Thyroid gland (tissue), 4 donors: ENCODE measurements around the gene SIDT1. TPM values are rescaled to one million over a fixed set of nuclear protein-coding genes. Genes with fewer than 3 reads are reported as not detected.
"Not testable (repeated sequence)": the region's sequence is repeated elsewhere in the genome, so short reads cannot be mapped to it uniquely, and the experiment has no call there.

Experiments used
- DNase-seq, 2 donors: peaks; one replicate each; pipeline ENCODE4 v3.0.0-alpha.2; 2019
- H3K27ac ChIP-seq, 3 donors: fragments of 200-600 bp; sonication (generic); 1 replicate in 2 of 3; 2 replicates in 1 of 3; pipeline ENCODE4 v1.5.1; 2016 to 2019; ENCODE audit warnings: mild to moderate bottlenecking in 1 of 3, moderate library complexity in 1 of 3
- H3K27me3 ChIP-seq: fragments of 200-600 bp; sonication (generic); one replicate; pipeline ENCODE4 v1.5.1; 2019
- H3K36me3 ChIP-seq, 2 donors: fragments of 200-600 bp; sonication (generic); one replicate each; pipeline ENCODE4 v1.5.1; 2016 to 2019
- H3K4me1 ChIP-seq, 2 donors: fragments of 200-600 bp; sonication (generic); one replicate each; pipeline ENCODE4 v1.5.1; 2017 to 2019
- H3K4me3 ChIP-seq, 3 donors: fragments of 200-600 bp; sonication (generic); replicated peaks in 1 of 3; 1 replicate in 2 of 3; 2 replicates in 1 of 3; pipeline ENCODE4 v1.5.1; 2016; ENCODE audit warnings: mild to moderate bottlenecking in 1 of 3
- H3K9me3 ChIP-seq: fragments of 200-600 bp; sonication (generic); one replicate; pipeline ENCODE4 v1.5.1; 2017
- CTCF ChIP-seq, 6 experiments: fragments of 200-600 bp in 3 of 6; fragments of 450-650 bp in 3 of 6; sonication (generic) in 3 of 6; IDR thresholded peaks; one replicate each; pipeline ENCODE4 v1.5.1; 2016 to 2019; ENCODE audit warnings: antibody characterized with exemption in 6 of 6, mild to moderate bottlenecking in 2 of 6, inconsistent platforms in 1 of 6, moderate library complexity in 1 of 6
- POLR2A ChIP-seq, 2 donors: fragments of 450-650 bp; IDR thresholded peaks; one replicate each; pipeline ENCODE4 v1.6.1; 2017; ENCODE audit warnings: antibody characterized with exemption in 2 of 2, mild to moderate bottlenecking in 2 of 2, moderate library complexity in 1 of 2
- WGBS, 2 donors: methylation state at CpG; one replicate each; pipeline ENCODE4 v1.1.5; 2017; 5-methylcytosine and 5-hydroxymethylcytosine counted together
- intact Hi-C: fragments of 100-400 bp; cut with DNase I; formaldehyde crosslinking; loops from one replicate; pipeline ENCODE4 v1.15.1; 2023
- total RNA-seq, 4 donors: library from RNA; depleted of rRNA; stranded (reverse); fragments of >200 nt; gene quantifications; one replicate each; pipeline ENCODE4 v1.2.3, GENCODE V29; 2016

Gene SIDT1
- total RNA-seq, 4 donors from 2014 or later = 0.98 to 3.1 (median 2.6) TPM

GRCh38 chr3:113630956-113631542, 98.7 kb downstream of the SIDT1 start:
- Histone ChIP-seq H3K9me3 (no peaks in the 10 kb centered on the region), H3K27ac (no peak overlapping the region), H3K4me1 (peaks cover 0 to 11% of the 10 kb centered on the region in 2 donors), H3K4me3 (no peak overlapping the region), H3K27me3 (no peaks in the 10 kb centered on the region), H3K36me3 (no peaks in the 10 kb centered on the region)
- no peak for DNase-seq
- 81 to 88% methylated on average over 3 of the region's 3 CpGs for WGBS, 2 donors
- intact Hi-C loops = no loop called here
- TF ChIP-seq POLR2A (IDR thresholded peaks at IDR 0.05) (no peak), CTCF (IDR thresholded peaks at IDR 0.05) (no peak)

- DNase-seq = no peak
- 95 to 96% methylated on average over 6 of the region's 6 CpGs for WGBS, 2 donors
- TF ChIP-seq POLR2A (IDR thresholded peaks at IDR 0.05) = no peak
- no peak for TF ChIP-seq CTCF (IDR thresholded peaks at IDR 0.05)
- Histone ChIP-seq H3K4me3 (no peak overlapping the region), H3K27ac (no peak overlapping the region), H3K27me3 (no peaks in the 10 kb centered on the region), H3K4me1 (peaks cover 0 to 11% of the 10 kb centered on the region in 2 donors), H3K36me3 (no peaks in the 10 kb centered on the region), H3K9me3 (no peaks in the 10 kb centered on the region)
- intact Hi-C loops = no loop called here
These were observed 99.2 kb downstream of the SIDT1 start for GRCh38 chr3:113631573-113631972.

- H3K4me3 ChIP-seq = no peak overlapping the region
- H3K4me1 ChIP-seq = peaks cover 0 to 6% of the 10 kb centered on the region in 2 donors
- no peaks in the 10 kb centered on the region for H3K9me3 ChIP-seq
- no peaks in the 10 kb centered on the region for H3K36me3 ChIP-seq
- no peak for DNase-seq
- H3K27ac ChIP-seq = no peak overlapping the region
- WGBS, 2 donors = 92 to 93% methylated on average over 8 of the region's 8 CpGs
- intact Hi-C loops = no loop called here
- TF ChIP-seq POLR2A (IDR thresholded peaks at IDR 0.05) = no peak
- no peak for TF ChIP-seq CTCF (IDR thresholded peaks at IDR 0.05)
- no peaks in the 10 kb centered on the region for H3K27me3 ChIP-seq
These were observed 102.6 kb downstream of the SIDT1 start for GRCh38 chr3:113634782-113635474.

GRCh38 chr3:113636034-113636433, 103.7 kb downstream of the SIDT1 start:
- 90 to 93% methylated on average over 7 of the region's 7 CpGs for WGBS, 2 donors

GRCh38 chr3:113637756-113638155, 105.4 kb downstream of the SIDT1 start:
- H3K27me3 ChIP-seq = no peaks in the 10 kb centered on the region
- H3K27ac ChIP-seq = no peak overlapping the region
- H3K36me3 ChIP-seq = no peaks in the 10 kb centered on the region
- no peak overlapping the region for H3K4me3 ChIP-seq
- H3K4me1 ChIP-seq = no peaks in the 10 kb centered on the region
- 77 to 86% methylated on average over 14 of the region's 14 CpGs for WGBS, 2 donors
- no peak for DNase-seq
- intact Hi-C loops = no loop called here
- no peaks in the 10 kb centered on the region for H3K9me3 ChIP-seq
- TF ChIP-seq CTCF (IDR thresholded peaks at IDR 0.05) = no peak
- TF ChIP-seq POLR2A (IDR thresholded peaks at IDR 0.05) = no peak

More at GRCh38 chr3:113636034-113636433, 103.7 kb downstream of the SIDT1 start:
- H3K36me3 ChIP-seq, H3K27ac ChIP-seq, DNase-seq, H3K4me1 ChIP-seq, H3K27me3 ChIP-seq, H3K4me3 ChIP-seq, intact Hi-C loops, H3K9me3 ChIP-seq: not testable (repeated sequence)
